GM21619 (cell line): Measurements from ENCODE around the gene SLC39A11.

Source experiments
- ATAC-seq: cut with Tn5 transposase; IDR thresholded peaks from one replicate; pipeline ENCODE4 v1.9.1; 2021; ENCODE audit not compliant: unreplicated experiment

SLC39A11 gene

DNA sequence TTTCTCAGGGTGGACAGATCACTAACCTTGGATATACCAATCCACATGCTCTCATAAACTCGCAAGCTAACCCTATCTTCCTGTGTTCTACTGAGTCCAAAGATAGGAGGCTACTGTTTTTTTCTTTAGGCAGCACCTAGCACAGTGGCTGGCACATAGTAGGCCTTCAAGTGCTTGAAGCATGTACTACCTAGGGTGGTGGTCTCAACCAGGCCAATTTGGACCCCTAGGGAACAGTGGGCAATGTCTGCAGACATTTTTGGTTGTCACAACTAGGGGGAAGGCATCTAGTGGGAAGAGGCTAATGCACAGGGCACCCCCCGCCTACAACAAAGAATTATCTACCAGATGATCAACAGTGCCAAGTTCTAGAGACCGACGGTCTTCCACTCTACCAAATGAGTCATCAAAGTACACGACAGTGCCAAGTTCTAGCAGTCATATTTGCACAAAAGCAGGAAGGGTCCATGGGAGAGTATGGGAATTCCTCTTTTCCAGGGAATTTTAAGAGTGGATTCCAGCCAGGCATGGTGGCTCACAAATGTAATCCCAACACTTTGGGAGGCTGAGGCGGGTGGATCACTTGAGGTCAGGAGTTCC is 390.3 kb downstream of the SLC39A11 start:
- ATAC-seq, result no peak

DNA sequence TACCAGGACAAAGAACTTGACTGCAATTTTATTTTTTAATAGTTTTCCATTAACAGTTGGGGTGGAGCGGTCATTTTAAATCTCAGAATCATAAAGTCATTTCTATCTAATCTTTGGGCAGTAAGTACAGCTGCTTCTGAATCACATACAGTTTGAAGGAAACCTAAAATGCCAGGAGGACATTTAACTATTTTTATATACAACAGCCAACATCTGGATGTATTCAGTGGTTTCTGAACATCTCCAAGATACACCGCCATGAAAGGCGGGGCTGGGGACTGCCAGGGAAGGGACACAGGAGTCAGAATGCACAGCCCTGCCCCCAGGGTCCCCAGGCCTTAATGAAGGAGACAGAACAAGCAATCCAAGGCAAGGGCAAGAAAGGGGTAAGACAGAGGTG is 392.3 kb downstream of the SLC39A11 start:
- no peak for ATAC-seq

DNA sequence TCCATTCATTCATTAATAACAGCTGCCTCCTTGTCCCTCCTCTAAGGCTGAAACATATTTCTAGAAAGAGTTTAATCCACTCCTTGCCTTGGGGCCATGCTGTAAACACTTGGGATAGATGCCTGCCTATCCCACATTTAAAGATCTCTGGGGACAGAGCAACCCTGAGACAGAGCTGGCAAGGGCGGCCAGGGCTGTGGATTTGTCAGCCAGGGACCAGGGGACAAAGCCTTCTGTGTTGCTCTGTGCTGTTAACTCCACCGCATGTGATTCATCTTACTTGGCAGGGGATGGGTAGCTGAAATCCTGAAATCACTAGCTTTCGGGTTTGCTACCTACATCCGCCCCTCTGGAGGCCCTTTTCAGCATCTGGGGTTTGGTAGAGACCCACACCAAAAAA is 392.9 kb downstream of the SLC39A11 start:
- ATAC-seq, result no peak

DNA sequence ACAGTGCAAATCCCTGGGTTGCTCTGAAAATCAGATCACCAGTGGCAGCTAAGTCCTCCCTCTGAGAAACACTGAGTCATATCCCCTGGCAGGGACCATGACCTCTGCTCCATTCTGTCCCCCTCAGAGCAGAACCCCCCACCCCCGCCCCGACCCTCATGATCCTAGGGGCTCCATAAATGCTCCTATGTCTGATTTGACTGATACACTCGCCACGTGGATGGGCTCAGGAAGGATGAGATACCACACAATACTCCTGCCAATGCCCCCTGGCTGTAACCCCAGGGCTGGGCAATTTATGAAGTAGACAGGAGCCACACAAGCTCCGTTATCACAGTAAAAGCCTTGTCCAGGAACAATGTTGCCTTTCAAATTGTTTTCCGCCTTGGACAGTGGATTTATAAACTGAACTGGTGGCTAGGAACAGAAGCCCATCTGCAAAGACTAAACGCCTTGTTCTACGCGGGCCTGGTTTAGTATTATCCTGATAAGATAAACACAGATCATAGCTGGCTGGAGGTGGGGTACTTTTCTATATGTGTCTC is 394.8 kb downstream of the SLC39A11 start:
- no peak for ATAC-seq

DNA sequence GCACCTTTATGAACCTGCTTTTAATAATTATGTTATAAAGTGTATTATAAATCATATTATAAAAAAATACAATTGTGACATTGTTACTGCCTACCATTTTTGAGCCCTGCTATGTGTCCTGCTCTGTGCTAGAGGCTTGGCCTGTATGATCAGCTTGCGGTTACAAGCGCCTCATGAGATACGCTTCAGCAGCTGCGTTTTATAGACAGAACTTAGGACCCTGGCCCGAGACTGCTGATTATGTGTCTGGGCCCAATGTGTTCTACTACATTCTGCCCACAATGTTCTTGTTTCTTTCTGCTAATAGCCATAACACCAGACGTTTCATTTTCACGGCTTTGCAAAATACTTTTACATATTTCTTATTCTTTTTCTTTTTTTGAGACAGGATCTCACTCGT is 395.8 kb downstream of the SLC39A11 start:
- ATAC-seq, result no peak

DNA sequence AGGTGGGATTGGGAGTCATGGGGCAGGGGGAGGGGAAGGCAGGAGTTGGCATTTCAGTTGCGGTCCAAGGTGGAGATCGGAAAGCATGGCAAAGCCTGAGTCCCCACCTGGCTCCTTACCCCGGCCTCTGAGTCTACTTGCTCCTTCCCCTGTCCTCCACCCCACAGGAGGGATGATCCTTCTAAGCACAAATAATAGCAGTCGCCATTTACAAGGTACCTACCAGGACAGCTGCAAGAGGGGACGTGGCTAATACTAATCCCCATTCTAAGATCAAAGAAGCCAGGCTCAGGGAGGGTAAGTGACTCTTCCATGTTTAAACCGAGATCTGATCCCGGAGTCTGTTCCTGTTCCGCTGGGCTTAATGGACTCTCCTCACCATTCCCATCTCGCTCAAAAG is 396.3 kb downstream of the SLC39A11 start:
- no peak for ATAC-seq

DNA sequence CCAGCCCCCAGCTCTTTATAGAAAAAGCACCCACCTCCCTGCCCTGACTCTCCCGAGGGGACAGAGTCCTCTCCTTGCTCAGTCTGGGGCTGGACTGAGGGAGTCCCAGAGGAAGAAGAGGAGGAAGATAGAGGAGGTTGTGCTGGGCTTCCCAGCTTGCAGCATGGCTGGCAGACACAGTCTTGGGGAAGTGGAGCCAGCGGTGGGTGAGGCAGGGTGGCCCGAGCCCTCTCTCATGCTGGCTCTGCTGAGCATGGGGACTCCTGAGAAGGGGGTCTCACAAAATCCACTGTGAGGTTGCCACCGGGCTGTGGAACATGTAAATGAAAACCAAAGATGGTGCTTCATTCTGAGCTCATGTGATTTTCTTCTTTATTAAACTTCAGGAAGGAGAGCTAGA is 398.5 kb downstream of the SLC39A11 start:
- ATAC-seq, result no peak

DNA sequence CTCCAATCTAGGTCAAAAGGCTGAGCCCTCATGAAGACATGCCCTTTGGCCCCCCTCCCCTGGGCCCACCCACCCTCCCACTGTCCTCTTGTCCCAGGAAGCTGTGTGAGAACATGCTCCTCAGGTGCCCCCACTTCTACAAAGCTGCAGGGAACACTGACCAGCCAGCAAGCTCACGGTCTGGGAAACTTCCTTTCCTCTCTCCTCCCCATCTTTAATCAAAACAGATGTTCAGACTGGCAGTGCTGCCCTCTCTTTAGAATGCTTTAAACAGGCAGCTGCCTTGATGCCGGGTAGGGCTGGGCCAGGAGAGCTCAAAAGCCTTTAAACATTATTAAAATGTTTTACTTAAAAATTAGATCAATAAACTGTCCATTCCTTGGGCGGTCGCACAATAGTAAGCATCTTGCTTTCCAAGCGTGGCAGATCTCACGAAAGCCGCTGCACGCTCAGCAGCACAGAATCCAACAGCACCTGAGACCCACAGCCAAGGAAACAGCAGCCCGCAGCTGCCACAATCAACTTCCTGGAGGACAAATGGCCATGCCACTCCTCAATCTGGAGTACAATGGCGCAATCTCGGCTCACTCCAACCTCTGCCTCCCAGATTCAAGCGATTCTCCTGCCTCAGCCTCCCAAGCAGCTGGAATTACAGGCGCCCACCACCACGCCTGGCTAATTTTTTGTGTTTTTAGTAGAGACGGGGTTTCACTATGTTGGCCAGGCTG is 399.2 kb downstream of the SLC39A11 start:
- no peak for ATAC-seq

DNA sequence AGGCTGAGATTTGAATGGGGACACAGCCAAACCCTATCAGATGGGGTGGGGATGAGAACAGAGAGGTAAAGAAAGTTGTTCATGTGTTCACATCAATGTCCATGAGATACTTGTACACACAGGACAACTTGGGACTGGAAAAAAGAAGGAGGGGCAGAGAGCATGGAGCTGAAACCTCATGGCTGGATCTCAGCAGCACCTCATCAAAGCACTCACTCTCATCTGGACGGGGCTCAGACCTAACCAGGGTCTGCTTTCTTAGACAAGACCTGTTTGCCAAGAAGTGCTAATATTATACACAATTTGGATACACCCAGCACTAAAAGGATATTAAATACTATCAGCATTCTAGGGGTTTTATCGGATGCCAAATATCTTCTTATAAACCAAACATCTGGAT is 399.8 kb downstream of the SLC39A11 start:
- no peak for ATAC-seq

DNA sequence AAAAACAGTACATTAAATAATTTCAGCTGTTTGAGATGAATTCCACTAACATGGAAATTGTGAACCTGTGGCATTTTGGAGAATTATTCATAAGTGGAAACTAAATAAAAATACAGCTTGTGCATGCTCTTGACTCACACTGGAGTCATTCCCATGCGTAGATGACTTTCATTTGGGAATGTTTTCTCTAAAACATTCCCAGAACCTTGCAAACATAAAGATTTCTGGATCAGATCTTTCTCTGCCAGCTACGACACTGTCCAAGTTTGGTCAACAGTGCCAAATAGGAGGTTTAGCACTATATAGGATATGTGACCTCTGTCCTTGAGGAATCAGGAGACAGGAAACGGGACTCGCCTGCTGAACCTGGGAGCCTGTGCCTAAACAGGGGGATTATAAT is 400.9 kb downstream of the SLC39A11 start:
- no peak for ATAC-seq

DNA sequence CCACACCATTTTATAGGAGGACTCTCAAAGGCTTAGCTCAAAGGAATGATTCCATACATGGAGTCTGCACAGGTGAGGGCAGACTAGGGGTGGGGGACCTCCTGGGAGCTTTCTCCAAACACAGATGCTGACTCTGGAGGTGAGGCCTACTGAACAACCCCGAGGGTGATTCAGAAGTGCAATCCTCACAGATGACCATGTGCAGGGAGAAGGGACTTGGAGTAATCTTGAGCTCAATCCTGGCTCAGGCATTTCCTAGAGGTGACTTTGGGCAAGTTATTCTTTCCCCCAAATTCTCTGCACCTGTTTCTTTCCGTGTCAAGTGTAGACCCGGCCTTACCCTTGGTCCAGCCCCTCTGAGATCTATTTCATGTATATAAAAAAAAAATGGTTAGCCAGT is 401.5 kb downstream of the SLC39A11 start:
- no peak for ATAC-seq

DNA sequence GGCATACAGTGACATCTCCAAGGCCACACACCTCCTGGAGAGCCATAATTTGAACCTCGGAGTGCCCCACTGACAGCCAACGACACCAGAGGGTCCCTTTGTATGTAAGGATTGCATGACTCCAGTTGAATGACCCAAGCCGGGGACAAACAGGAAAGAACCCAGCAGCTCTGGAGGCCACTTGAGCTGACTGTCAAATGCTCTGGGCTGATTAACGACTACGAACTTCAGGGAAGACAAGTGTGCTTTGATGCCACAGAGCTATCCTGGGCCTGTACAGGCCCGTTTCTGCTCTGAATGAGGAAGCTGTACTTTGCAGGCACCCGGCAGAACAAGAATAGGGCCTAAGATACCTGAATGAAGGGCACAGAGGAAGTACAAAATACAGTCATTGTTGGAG is 404.6 kb downstream of the SLC39A11 start:
- no peak for ATAC-seq

DNA sequence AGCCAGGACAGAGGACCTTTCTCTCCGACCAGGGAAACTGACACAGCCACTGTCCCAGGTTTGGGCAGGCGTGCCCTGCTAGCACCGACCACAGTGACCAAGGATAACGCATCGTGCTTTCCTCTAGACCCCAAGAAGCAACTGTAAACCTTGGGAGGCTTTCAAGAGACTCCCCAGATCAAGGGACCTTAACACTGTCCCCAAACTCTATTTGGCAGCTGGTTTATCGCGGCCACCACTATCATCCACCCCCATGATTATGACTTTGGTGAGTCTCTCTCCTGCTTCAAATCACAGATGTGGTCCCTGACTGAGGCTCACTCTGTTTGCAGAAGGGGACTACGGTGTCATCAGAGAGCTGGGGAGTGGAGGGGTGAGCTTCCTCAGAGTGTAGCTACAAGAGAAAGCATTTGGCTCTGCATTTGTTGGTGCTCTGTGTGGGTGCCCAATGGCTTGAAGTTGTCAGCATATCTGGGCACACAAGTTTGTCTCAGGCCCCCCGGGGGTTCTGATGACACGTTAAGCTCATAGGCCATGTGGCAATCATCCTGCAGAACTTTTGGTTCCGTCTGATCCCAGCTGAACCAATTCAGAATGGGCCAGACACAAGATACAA is 408.0 kb downstream of the SLC39A11 start:
- ATAC-seq, result no peak

DNA sequence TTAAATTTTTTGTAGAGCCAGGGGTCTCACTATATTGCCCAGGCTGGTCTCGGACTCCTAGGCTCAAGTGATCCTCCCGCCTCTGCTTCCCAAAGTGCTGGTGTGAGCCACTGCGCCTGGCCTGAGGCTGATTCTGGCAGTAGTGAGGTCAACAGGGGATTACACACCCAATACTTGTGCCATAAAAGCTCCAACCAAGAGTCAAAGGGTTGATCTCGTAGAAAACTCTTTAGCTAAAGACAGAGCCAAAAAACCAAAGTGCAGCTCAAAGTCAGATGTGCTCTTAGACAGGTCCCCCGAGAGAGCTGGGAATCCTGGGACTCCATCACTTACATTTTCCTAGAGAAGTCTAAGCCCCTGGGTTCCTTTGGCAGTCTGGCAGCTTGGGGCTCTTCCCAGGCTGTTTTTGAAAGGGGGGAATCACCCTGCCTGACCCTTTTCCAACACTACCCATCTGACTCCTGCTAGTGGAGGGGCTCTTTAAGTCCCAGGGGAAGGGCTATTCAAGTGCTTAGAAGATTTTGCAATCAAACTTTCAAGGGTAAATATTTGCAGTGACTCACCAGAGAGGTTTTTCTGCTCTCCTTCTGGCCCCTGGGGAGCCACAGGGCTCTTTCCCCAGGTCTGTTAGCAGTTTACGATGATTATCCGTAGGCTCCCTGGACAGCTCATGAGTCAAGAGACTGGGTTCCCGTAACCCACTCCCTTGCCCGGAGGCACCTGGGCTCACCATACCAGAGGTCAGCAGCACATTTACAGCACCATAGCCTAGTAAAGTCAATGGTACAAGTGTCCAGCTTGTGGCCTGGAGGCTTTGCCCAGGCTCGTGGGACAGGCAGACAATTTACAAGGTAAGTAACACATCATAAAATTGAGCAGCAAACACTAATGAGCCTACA is 408.7 kb downstream of the SLC39A11 start:
- ATAC-seq, result no peak

DNA sequence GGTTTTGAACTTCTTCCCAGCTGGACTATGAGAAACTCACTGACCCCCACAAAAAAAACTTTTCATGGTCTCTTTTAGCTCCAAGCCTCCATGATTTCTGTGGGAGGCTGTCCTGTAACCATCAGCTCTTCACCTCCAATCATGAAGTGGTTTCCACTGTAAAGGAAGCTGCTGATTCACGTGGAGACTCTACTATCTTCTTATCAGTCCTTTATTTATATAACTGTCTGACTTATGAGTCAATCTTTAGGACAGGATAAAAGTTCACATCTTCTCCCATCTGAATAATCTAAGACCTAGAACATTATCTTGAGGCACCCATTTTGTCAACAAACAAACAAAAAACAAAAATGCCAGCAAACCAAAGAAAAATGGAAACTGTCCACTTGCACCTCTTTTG is 409.9 kb downstream of the SLC39A11 start:
- ATAC-seq, result no peak

DNA sequence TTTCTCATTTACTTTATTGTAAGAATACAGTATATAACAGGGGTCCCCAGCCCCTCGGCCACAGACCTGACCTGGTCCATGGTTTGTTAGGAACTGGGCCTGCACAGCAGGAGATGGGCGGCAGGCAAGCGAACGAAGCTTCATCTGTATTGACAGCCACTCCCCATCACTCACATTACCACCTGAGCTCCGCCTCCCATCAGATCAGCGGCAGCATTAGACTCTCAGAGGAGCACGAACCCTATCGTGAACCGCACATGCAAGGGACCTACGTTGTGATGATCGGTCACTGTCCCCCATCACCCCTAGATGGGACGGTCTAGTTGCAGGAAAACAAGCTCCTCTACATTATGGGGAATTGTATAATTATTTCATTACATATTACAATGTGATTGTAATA is 410.6 kb downstream of the SLC39A11 start:
- no peak for ATAC-seq

DNA sequence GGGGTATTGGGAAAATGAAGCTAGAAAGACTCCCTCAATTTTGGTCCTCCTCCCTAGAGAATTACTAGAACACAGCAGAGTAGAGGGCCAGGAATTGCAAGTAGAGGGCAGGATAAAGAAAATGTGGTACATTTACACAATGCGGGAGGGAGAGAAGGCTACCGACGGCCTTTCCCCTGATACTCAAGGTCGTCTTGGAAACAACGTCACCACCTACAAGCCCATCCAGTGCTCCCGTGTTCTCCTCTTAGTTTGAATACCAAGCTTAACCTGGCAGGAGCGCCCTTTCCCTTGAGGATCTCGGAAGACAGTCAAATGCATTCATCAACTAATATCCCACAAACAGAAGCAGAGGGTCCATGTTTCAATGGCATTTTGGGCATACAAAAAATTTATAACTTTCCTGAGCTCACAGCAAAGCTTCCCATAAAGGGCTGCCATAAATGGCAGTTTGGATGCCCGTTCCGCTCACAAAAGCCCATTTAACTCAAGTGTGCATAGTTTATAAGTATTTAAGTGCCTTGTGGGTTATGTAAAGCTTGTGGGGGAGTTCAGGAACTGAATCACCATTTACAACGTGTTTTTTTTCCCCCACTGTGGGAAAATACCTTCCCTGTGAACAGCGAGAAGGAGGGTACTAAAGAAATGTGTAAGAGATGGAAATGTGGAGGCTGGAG is 414.6 kb downstream of the SLC39A11 start:
- no peak for ATAC-seq

DNA sequence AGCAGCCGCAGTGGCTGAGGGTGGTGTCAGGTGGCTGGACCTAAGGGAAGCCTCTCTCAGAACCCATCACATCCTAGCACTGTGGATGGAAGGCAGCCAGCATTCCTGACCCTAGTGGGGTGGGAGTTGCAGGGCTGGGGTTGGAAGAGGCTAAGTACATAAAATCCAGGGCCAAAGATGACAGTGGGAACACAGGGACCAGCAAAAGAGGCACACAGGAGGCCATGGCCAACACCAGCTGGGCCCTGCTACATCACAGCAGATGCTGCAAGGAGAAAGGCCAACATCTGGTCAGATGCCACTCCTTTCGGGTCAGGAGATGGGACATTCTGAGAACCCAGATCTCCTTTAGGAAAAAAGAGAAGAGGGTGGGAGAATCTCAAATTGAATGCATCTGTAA is 415.4 kb downstream of the SLC39A11 start:
- ATAC-seq, result no peak

DNA sequence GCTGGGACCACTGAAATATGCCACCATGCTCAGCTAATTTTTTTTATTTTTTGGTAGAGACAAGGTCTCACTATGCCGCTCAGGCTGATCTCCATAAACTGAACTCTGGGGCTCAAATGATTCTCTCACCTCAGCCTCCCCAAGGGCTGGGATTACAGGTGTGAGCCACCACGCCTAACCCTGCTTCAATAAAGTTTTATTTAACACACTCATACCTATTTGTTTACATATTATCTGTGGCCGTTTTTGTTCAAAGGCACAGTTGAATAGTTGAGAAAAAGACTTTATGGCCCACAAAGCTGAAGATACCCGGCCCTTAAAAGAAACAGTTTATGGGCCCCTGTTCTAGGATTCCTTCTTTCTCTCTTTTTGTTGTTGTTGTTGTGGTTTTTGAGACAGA is 419.8 kb downstream of the SLC39A11 start:
- ATAC-seq, result no peak

DNA sequence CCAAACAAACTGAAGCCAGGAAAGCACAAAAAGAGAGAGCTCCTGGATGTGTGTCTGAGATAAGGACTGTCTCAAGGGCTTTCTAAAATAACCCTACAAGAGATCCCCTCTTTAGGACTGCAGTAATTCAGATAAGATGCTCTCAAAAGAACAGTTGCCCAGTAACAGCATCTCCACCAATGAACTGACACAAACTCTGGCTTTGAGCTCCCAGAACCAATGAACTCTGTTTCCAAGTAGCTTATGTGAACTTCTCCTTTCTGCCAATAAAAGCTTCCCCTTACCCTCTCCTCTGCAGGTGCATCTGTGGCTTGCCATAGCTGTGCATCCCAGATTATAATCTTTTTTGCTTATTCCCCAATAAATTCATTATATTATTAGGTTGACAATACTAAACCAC is 421.5 kb downstream of the SLC39A11 start:
- ATAC-seq, result no peak
